Fibroblast of pulmonary artery (primary cell): Measurements from ENCODE around the gene MYOCOS.

ENCODE experiments used
- DNase-seq: peaks from one replicate; pipeline ENCODE4 v3.0.0-alpha.2; 2010; ENCODE audit warnings: low read depth
- H3K4me3 ChIP-seq: replicated peaks from 2 replicates; pipeline ENCODE4 v1.5.1; 2011; ENCODE audit warnings: low read depth, mild to moderate bottlenecking, control low read depth, low read length, moderate library complexity
- CTCF ChIP-seq: IDR thresholded peaks from 2 replicates; pipeline ENCODE4 v1.5.1; 2011; ENCODE audit warnings: mild to moderate bottlenecking, control low read depth, low read length, inconsistent platforms; ENCODE audit errors: missing control alignments

MYOCOS gene

GRCh38 chr1:171670739-171671138, 48.7 kb downstream of the MYOCOS start:
- H3K4me3 ChIP-seq: no peak overlapping the region
- DNase-seq: no peak
- no peak for TF ChIP-seq CTCF

- H3K4me3 ChIP-seq: no peak overlapping the region
- no peak for TF ChIP-seq CTCF
- no peak for DNase-seq
Measured at GRCh38 chr1:171674431-171675405, 52.7 kb downstream of the MYOCOS start.
